Activated CD4-positive, alpha-beta T cell treated with anti-CD3 and anti-CD28 coated beads for 24 hours (primary cell): Measurements from ENCODE around the gene KRTAP5-2.
"Not testable (repeated sequence)": the region's sequence is repeated elsewhere in the genome, so short reads cannot be mapped to it uniquely, and the experiment has no call there.

Experiments
- DNase-seq, 2 donors: peaks; one replicate each; pipeline ENCODE4 v3.0.0-alpha.2; 2020; ENCODE audit warnings: low read depth in 2 of 2

The KRTAP5-2 gene

DNA sequence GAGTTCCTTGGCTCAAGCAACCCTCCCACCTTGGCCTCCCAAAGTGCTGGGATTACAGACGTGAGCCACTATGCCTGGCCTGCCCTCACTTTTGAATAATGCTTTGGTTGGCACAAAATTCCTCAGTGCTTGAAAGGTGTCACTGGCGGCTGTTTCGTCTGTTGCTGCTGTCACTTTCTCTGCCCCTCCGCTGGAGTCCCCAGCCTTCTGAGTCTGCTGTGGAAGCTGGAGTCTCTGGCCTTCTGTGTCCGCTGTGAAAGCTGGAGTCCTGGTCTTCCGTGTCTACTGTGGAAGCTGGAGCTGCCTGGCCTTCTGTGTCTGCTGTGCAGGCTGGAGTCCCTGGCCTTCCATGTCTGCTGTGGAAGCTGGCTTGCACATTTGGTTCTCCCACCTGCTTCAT lies 8.1 kb downstream of the KRTAP5-2 start:
- no peak for DNase-seq

DNA sequence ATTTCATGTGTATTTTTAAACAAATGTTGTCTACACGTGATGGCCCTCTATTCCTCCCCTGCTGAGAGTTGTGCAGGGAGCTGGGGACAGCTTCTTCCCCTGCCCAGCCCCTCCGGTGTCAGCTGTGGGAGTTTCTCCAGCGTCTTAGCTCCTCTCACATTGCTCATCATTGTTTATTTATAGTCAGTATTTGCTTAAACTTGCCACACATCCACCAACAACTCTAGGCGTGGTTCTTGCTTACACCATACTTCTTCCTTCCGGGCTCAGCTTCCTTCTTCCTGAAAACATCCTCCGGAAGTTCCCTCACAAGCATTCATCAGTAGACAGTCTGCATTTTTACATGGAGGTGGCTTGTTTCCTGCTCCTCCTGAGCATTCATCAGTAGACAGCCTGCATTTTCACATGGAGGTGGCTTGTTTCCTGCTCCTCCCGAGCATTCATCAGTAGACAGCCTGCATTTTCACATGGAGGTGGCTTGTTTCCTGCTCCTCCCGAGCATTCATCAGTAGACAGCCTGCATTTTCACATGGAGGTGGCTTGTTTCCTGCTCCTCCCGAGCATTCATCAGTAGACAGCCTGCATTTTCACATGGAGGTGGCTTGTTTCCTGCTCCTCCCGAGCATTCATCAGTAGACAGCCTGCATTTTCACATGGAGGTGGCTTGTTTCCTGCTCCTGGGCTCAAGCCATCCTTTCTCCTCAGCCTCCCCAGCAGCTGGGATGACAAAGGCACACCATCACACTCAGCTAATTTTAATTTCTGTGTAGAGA lies 8.7 kb downstream of the KRTAP5-2 start:
- not testable (repeated sequence) for DNase-seq

DNA sequence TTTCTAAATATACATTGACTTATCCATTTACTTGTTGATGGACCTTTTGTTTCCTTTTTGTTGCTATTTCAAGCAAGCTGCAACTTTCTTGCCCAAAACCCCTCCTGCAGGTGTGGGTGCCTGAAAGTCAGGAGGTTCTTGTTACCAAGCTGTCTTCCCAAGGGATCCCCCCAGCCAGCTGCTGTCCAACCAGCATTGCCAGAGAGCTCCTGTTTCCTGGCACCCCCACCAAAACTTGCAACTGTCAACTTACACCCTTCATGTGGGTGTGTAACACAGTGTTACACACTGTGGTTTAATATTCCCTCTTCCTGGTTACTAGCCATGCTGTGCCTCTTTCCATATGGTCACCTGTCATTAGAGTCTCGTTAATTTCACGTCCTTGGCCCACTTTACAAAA lies 11.4 kb downstream of the KRTAP5-2 start:
- no peak for DNase-seq

DNA sequence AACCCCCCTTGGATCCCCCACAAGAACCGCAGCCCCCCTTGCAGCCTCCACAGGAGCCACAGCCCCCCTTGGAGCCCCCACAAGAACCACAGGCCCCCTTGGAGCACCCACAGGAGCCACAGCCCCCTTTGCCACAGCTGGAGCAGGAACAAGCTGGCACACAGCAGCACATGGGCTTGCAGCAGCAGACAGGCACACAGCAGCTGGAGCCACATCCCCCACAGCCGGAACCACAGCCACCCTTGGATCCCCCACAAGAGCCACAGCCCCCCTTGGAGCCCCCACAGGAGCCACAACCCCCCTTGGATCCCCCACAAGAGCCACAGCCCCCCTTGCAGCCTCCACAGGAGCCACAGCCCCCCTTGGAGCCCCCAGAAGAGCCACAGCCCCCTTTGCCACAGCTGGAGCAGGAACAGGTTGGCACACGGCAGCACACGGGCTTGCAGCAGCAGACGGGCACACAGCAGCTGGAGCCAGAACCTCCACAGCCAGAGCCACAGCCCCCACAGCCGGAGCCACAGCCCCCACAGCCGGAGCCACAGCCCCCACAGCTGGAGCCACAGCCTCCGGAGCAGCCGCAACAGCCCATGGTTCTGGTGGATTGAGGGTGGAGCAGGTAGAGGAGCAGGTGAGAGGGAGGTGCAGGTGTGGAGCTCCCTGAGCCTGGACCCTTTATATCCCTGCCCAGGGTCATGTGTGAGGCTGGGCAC lies 13.3 kb downstream of the KRTAP5-2 start, which contains the start of gene KRTAP5-1:
TSS of gene KRTAP5-1 (minus strand) at position 623 of the 710 bp plus-strand sequence. CDS start at position 589, 34 bp downstream.
- not testable (repeated sequence) for DNase-seq

DNA sequence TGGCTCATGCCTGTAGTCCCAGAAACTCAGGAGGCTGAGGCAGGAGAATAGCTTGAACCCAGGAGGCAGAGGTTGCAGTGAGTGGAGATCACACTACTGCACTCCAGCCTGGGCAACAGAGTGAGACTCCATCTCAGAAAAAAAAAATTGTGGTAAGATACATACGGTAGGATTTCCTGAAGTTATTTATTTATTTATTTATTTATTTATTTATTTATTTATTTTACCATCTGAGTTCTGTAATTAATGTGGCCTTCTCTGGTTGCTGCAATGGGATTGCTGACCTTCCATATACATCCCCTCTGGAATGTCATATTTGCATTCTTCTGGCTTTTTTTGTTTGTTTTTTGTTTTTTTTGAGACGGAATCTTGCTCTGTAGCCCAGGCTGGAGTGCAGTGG lies 15.2 kb downstream of the KRTAP5-2 start:
- DNase-seq, result not testable (repeated sequence)

DNA sequence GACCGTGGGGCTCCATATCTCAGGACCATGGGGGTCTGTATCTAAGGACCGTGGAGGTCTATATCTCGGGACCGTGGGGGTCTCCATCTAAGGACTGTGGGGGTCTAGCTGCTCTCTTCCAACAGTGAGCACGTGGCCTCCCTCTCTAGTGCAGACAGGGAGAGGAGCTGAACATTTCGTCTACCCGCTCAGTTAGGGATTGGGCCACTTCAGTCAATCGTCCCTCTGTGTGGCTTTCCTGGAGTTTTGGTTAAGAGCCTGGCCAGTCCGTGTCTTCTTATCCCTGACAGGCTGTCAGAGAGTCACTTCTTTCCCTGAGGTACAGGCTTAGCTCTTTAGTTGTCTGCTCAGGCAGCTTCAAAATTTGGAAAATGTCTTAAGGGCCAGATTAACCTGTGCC lies 16.1 kb downstream of the KRTAP5-2 start:
- no peak for DNase-seq

DNA sequence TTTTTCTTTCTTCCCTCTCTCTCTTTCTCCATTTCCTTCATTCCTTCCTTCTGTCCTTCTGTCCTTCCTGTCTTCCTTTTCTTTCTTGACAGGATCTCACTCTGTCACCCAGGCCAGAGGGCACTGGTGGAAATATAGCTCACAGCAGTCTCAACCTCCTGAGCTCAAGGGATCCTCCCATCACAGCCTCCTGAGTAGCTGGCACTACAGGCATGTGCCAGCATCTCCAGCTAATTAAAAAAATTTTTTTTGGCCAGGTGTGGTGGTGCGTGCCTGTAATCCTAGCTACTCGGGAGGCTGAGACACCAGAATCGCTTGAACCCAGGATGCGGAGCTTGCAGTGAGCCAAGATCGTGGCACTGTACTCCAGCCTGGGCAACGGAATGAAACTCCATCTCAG lies 21.3 kb downstream of the KRTAP5-2 start:
- DNase-seq, result no peak

DNA sequence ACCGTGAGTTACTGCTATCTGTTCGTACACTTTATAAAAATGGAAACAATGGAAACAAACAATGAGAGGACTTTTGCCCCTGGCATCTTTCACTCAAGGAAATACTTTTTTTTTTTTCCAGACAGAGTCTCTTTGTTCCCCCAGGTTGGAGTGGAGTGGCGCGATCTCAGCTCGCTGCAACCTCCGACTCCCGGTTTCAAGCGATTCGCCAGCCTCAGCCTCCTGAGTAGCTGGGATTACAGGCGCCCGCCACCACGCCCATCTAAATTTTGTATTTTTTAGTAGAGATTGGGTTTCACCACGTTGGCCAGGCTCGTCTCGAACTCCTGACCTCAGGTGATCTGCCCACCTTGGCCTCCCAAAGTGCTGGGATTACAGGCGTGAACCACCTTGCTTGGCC lies 22.3 kb downstream of the KRTAP5-2 start:
- not testable (repeated sequence) for DNase-seq

DNA sequence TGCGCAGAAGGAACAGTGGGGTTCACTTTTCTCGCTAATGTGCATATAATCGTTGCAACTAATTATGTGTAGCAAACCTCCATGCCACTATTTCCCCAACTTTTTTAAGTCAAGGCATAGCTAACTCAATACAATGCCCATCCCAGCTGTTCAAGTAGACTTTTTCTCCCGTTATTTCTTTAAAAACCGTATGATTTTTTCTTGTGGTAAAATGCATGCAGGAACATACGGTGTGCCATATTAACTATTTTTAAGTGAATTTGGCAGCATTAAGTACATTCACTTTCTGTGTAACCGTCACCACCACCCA lies 23.2 kb downstream of the KRTAP5-2 start:
- DNase-seq, result no peak

DNA sequence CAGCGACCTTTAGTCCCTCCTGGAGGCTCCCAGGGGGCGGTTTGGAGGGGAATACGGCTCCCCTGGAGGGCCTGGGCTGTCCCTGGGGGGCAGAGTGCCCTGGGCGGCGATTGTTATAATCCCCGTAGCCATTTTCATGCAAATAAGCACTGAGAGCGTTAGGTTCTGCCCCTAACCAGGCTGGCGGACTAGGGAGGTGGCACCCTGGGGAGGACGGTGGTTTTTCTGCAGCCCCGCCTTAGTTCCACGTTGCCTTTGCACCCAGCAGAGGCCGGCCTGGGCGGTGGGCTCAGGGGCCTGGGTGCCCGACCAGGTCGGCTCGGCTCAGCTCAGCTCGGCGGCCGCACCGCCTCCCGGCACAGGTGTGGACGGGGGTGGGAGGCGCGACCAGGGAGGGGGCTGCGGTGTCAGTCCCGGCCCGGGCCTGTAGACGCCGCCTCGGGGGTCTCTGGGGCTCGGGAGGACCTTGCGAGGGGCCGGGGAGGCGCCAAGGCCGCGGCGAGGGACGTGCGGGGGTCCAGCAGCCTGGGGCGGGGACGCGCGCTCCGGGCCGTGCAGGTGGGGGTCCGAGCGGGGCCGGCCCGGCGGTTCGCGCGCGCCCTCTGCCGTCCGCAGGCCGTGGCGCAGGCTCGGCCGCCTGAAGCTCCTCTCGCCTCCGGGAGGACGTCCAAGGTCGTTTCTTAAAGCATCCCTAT lies 23.7 kb downstream of the KRTAP5-2 start:
- DNase-seq, result peak in 1 of 2 donors; percentile 39

DNA sequence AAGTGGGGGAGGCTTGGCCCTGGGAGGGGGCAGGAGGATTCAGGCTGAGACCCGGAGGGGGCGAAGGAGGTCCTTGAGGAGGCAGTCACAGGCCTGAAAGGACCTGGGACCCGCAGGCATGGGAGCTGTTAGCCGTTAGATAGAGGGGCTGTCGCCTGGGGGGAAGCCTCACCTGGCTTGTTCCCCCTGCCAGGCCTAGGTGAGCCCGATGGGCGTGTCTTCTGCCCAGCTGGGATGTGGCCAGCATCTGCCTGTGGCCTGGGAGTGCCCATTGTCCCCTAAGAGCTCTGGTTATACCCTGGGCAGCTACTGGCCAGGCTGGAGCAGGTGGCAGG lies 24.2 kb downstream of the KRTAP5-2 start:
- DNase-seq, result no peak

DNA sequence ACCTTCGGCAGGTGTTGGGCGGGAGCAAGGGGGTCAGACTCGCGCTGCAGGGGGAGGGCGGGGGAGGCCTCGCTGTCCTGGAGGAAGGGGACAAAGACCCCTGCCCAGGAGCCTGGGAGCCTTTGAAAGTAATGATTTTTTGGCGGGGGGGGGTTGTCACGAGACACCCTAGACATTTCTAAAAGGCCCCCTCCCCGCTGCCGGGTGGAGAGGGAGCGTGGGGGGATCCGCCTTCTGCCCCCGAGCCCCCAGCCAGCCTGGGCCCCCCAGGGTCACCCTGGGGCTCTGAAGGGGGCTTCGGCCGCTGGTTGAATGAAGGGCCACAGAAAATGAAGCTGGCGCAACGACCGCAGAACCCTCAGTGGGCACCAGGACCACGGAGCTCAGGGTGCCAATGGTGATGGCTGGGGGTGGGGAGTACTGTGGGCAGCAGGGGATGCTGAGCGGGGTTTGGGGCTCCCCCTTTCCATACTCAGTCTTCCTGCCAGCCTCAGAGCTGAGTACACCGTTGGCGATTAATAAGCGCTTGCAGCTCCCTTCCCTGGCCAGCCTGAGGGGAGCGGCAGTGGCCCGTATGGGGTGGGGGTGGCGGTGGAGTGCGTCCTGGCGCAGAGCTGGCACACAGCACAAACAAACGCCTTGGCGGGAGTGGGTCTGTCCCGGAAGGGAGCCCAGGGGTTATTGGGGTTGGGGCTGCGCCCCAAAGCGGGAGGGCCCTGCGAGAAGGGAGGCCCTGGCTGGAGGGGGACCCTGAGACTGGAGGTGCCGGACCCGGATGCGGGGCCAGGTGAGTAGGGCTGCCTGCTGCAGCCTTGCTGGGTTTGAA lies 24.8 kb downstream of the KRTAP5-2 start:
- DNase-seq, result no peak

DNA sequence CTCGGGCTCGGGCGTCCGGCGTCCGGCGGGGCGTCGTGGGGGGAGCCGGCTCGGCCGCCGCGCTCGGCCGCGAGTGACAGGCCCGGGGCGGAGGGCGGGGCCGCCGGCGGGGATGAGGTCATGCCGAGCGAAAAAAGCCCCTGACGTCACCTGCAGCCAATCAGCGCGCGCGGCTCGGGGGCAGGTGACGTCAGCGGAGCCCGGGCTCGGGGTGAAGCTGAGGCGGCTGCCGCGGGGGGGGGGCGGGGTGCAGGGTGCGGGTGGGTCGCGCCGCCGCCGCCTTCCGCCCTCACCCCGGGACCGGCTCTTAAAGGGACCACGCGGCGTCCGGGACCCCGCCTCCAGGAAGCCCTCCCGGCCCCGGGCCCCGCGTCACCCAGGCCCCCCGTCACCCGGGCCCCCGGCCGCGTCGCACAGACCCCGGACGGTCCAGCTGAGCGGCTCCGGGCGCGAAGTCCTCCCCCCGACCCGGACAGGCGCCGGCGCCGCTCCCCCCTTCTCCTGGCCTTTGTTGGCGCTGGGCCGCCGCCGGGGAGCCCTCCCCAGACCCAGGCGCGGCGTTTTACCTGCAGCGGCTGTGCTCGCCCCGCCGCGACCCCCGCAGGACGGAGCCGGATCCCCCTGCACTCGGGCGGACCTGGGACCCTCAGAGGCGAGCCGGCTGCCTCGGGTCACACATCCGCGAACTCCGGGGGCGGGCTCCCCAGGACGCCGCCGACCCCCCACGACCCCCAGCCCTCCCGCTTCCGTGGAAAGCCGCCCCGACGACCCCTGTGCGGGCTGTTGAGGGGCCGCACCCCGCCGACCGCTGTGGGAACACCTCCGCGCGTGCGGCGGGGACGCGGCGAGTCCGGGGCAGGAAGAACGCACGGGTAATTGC lies 25.7 kb downstream of the KRTAP5-2 start, which contains the start of gene DUSP8:
TSS of gene DUSP8 (minus strand) at position 75 of the 880 bp plus-strand sequence. CDS start 6,445 bp downstream, outside the sequence.
- peak; percentile 87 to 89 for DNase-seq

DNA sequence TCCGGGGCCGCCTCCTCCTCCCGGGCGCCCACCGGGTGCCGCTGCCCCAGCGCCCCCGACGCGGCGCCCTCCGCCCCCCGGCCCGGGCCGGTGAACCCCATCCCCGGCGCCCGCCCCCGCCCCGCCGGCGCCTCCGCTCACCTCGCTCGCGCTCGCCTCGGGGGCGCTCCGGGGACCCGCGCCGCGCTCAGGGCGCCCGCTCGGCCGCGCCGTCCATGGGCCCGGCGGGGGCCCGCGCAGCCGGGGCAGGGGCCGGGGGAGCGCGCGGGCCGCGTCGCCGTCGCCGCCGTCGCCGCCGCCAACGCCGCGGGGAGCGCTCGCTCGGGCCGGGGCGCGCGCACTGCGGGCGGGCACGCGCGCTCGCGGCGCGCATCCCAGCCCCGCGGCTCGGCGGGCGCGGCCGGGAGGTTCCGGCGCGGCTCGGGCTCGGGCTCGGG lies 26.3 kb downstream of the KRTAP5-2 start:
- no peak for DNase-seq

DNA sequence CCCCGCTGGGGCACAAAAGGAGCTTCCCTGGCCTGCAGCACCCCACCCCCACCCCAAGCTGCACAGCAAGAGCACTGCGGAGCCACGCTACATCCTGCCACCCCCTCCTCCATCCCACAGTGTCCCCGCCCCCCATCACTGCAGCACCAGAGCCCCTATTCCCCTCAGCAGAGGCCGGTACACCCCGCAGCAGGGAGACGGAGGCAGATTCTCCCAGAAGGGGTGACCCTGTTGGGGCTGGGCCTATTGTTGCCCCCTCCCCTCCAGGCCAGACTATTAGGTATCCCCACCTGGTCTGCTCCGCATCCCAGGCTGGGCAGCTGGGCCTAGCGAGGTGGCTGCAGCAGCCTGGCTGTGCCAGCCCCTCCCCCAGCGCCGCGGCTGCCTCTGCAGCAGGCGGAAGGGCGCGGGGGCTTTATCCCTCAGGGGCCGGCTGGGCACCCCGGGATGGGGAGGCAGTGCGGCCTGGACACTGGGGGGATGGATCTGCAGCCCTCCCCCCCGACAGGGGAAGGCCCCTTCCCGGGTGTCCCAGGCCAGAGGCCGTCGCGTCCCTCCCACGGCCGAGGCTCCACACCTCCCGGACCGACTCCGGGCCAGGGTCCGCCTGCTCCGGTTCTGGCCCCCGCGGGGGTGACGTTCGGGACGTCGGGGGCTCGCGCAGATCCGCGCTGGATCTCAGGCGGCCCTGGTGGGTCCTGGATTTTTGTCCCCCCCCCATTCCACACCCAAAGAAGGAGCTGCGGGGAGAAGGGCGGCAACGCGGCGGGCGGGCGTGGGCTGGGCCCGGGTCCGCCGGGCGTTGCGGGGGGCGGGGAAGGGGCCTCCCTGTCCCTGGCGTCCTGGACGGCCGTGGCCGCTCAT lies 27.0 kb downstream of the KRTAP5-2 start:
- no peak for DNase-seq

DNA sequence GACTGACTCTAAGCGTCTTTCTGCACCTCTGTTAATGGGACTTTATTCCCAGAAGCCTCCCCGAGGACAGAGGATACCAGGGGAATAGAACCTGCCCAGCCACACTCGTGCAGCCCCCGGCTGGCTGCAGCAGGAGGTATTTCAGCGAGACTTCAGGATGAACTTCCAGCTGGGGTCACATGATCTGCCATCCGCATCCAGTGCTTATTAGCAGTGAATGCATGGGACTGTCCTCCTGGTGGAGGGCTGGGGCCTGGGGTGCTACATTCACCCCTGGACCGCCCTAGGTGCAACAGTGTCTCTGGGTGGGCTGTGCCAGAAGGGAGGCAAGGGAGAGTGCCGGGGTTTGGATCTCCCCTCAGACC lies 27.6 kb downstream of the KRTAP5-2 start:
- no peak for DNase-seq

DNA sequence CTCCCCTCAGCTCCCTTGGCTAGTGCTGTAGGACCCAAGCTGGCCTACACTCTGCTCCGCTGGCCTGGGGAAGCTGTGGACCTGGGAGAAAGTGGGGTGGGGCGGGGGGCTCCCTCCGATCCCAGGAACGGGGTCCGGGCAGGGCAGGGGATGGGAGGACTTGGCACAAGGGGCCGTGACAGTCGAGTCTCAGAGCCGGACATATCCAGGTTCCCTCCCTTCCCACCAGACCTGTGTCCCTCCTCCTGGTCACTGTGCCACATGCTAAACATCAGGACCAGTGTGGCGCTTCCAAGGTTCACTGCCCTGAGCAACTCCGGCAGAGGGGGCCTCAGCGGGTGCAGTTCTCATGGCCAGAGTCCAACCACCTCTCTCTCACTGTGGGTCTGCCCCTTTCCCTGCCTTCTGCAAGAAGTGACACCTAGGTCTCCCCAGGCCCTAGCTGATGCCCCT lies 28.1 kb downstream of the KRTAP5-2 start:
- DNase-seq, result no peak

DNA sequence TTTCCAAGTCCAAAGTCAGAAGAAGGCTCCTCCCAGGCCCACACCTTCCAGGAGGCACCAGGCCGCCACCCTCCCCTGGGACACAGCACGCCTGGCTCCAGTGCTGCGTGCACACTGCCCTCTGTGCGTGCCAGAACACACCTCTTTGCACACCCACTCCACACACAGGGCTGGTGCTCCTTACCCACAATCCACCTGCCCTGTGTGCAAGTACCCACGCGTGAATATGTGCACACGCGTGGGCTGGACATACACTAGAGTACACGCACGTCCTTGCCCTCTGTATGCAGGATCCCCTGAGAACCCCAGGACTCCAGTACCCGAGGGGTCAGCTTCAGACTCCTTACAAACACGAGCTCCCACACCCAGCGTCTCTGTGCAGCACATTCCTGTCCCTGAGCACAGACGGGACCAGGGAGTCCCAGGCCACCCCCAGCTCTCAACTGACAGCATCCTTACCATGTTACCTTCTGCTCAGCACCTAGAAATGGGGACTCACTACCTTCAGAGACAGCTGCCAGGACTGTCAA lies 28.8 kb downstream of the KRTAP5-2 start:
- DNase-seq, result no peak

DNA sequence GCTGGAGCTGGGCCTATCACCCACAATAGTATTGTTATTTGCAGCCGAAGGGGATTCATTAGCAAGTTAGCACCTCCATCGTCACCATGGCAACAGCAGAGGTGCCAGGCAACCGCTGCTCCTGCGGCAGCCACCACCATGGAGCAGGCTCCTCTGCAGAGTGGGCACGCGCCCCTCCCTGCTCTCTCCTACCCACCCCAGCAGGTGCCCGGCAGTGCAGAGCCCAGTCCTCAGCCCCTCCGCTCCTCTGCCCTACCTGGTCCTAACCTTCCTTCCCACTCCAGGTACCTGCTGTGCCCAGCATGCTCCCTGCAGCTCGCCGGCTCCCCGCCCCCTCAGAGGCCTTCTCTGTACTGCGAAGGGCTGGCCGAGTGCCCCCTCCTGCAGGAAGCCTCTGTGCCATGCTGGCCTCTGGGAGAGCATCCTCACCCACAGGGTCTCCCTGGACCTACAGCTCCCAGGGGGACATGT lies 29.6 kb downstream of the KRTAP5-2 start:
- no peak for DNase-seq
